ENCODE measurements around the gene SP2. TPM values are rescaled to one million over a fixed set of nuclear protein-coding genes. Genes with fewer than 3 reads are reported as not detected.

Gene SP2
- total RNA-seq, 1 experiment from 2014 or later: 22.2 TPM

DNA sequence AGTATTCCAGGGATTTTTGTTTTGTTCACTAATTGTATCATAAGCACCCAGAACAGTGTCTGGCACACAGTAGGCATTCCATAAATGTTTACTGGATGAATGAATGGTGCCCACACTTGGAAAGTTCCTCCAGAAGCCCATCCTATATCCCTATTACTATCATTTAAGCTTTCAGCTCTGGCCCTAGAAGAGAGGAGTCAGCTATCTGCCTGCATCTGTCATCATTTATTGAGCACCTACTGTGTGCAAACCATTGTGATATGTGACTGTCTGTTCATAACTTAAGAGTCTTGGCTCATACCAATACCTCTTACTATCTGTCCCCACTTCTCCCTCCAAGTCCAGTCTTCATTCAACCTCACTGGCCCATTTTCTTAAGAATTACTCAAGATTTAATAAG is 25.0 kb upstream of the SP2 start:
- Histone ChIP-seq H3K27me3 (ENCODE audit: insufficient read depth, low read length) (peaks cover 7% of the 10 kb centered on the region; the same call in 1 of the 2 replicates), H3K27ac (ENCODE audit: low read depth, low read length) (no peak overlapping the region), H3K36me3 (ENCODE audit: control insufficient read depth in 1 of 2, insufficient read depth in 2 of 2, low read length in 2 of 2) (no peaks in the 10 kb centered on the region), H3K9me2 (ENCODE audit: insufficient read depth) (no peaks in the 10 kb centered on the region), H3K9me3 (ENCODE audit: control insufficient read depth in 1 of 2, insufficient read depth in 1 of 2, low read depth in 1 of 2, low read length in 2 of 2) (no peaks in the 10 kb centered on the region), H3K9ac (ENCODE audit: low read length) (no peak overlapping the region), H3K79me2 (ENCODE audit: insufficient read depth, low read length) (no peaks in the 10 kb centered on the region), H3K4me2 (ENCODE audit: low read length) (no peak overlapping the region), H2AFZ (ENCODE audit: low read depth, low read length, poor library complexity, severe bottlenecking) (no peak overlapping the region), H4K20me1 (ENCODE audit: insufficient read depth) (no peaks in the 10 kb centered on the region), H3K4me3 (replicated peaks in 1 of 2; ENCODE audit: low read depth in 1 of 2, low read length in 2 of 2) (no peak overlapping the region), H3K4me1 (ENCODE audit: control insufficient read depth in 1 of 2, insufficient read depth in 2 of 2, low read length in 2 of 2) (peaks cover 6 to 21% of the 10 kb centered on the region in 2 experiments; a peak in 3 of 4 replicates)
- ChIA-PET RAD21 (ENCODE audit: low non-redundant PET in 1 of 2, low total read pairs in 2 of 2, uncharacterized antibody in 2 of 2, unreplicated experiment in 2 of 2) (no interaction called here), CTCF (no interaction called here), POLR2A (no interaction called here)
- intact Hi-C loops (cut with micrococcal nuclease): no loop called here
- ATAC-seq (no peak), DNase-seq (ENCODE audit: low read depth, low spot score) (no peak)
- TF ChIP-seq SRF (IDR thresholded peaks at IDR 0.05; ENCODE audit: low read depth) (no peak), JUND (IDR thresholded peaks at IDR 0.05) (no peak), FOSL1 (IDR thresholded peaks at IDR 0.05; ENCODE audit: low read depth) (no peak), RAD21 (IDR thresholded peaks at IDR 0.05; ENCODE audit: low read depth) (no peak), ZNF274 (IDR thresholded peaks at IDR 0.05; ENCODE audit: low read depth, low read length) (no peak), POLR2A (IDR thresholded peaks at IDR 0.05; ENCODE audit: borderline replicate concordance, extremely low read depth, insufficient read depth, insufficient read length) (no peak), SIN3A (IDR thresholded peaks at IDR 0.05; ENCODE audit: low read depth) (no peak), CEBPB (IDR thresholded peaks at IDR 0.05; ENCODE audit: low read depth) (no peak), REST (IDR thresholded peaks at IDR 0.05; ENCODE audit: low read depth) (no peak), MAX (IDR thresholded peaks at IDR 0.05) (no peak), EZH2 (IDR thresholded peaks at IDR 0.05) (no peak), ELF1 (IDR thresholded peaks at IDR 0.05; ENCODE audit: borderline replicate concordance, low read depth) (no peak), CTCF (IDR thresholded peaks at IDR 0.05 in 2 of 3, conservative IDR thresholded peaks at IDR 0.05 in 1 of 3; ENCODE audit: borderline replicate concordance in 1 of 3, insufficient read depth in 1 of 3, low read depth in 2 of 3, low read length in 2 of 3) (no peak)
- TF ChIP-seq, protein P1, sequence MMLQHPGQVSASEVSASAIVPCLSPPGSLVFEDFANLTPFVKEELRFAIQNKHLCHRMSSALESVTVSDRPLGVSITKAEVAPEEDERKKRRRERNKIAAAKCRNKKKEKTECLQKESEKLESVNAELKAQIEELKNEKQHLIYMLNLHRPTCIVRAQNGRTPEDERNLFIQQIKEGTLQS (IDR thresholded peaks at IDR 0.05): no peak
- BruUV-seq (replicated peaks): no TSS peak
